ENCODE results near the gene TXLNA. TPM values are rescaled to one million over a fixed set of nuclear protein-coding genes. Genes with fewer than 3 reads are reported as not detected.
"Not testable (repeated sequence)": the region's sequence is repeated elsewhere in the genome, so short reads cannot be mapped to it uniquely, and the experiment has no call there.

Gene TXLNA
- total RNA-seq, result 10 to 100 TPM; 54.0 to 56.4 TPM
- polyA plus RNA-seq (ENCODE audit: insufficient read length in 6 of 6), result 10 to 100 TPM; 39.8 to 51.4 (median 44.6) TPM
- long read RNA-seq, donor 1, full-length matches to known transcripts, result 4 of 4 reads
- long read RNA-seq, donor 1, partial matches to known transcripts, result 0 of 4 reads
- long read RNA-seq, donor 1, other reads (novel, unspliced or antisense), result 0 of 4 reads
- long read RNA-seq, donor 2, full-length matches to known transcripts, result 6 of 6 reads
- long read RNA-seq, donor 2, partial matches to known transcripts, result 0 of 6 reads
- long read RNA-seq, donor 2, other reads (novel, unspliced or antisense), result 0 of 6 reads
- long read RNA-seq, donor 3, full-length matches to known transcripts, result 1 of 1 reads
- long read RNA-seq, donor 3, partial matches to known transcripts, result 0 of 1 reads
- long read RNA-seq, donor 3, other reads (novel, unspliced or antisense), result 0 of 1 reads
- long read RNA-seq, donor 4, full-length matches to known transcripts, result 1 of 14 reads
- long read RNA-seq, donor 4, partial matches to known transcripts, result 6 of 14 reads
- long read RNA-seq, donor 4, other reads (novel, unspliced or antisense), result 7 of 14 reads
- long read RNA-seq, donor 5, partial matches to known transcripts, result 19 of 19 reads
- long read RNA-seq, donor 5, other reads (novel, unspliced or antisense), result 0 of 19 reads
- long read RNA-seq, donor 6, result 0 reads
- long read RNA-seq, donor 7, result 0 reads
- long read RNA-seq, donor 8, full-length matches to known transcripts, result 3 of 3 reads
- long read RNA-seq, donor 8, partial matches to known transcripts, result 0 of 3 reads
- long read RNA-seq, donor 8, other reads (novel, unspliced or antisense), result 0 of 3 reads
- long read RNA-seq, donor 9, result 0 reads
- long read RNA-seq, donor 10, partial matches to known transcripts, result 1 of 6 reads
- long read RNA-seq, donor 10, other reads (novel, unspliced or antisense), result 5 of 6 reads
- long read RNA-seq, donor 11, full-length matches to known transcripts, result 2 of 2 reads
- long read RNA-seq, donor 11, partial matches to known transcripts, result 0 of 2 reads
- long read RNA-seq, donor 11, other reads (novel, unspliced or antisense), result 0 of 2 reads
- long read RNA-seq, donor 12, full-length matches to known transcripts, result 1 of 1 reads
- long read RNA-seq, donor 12, partial matches to known transcripts, result 0 of 1 reads
- long read RNA-seq, donor 12, other reads (novel, unspliced or antisense), result 0 of 1 reads

GRCh38 chr1:32179443-32180185, at the start of gene TXLNA:
TSS of gene TXLNA (plus strand) at chr1:32179675. CDS start at chr1:32180346, 671 bp downstream.
- H3K27ac ChIP-seq, result peak within 1 kb of the TSS; percentile 94 to 95
- ATAC-seq, result peak; percentile 95
- DNase-seq, result peak; percentile 87 to 99 (median 94)
- H3K27me3 ChIP-seq, result no peaks in the 10 kb centered on the region
- intact Hi-C loops (cut with DNase I), result no loop called here
- H3K9me3 ChIP-seq, result no peaks in the 10 kb centered on the region
- H3K4me3 ChIP-seq, result peak within 1 kb of the TSS; percentile 62 to 80
- peaks cover 21 to 56% of the 10 kb centered on the region in 2 donors for H3K4me1 ChIP-seq
- peaks cover 0 to 32% of the 10 kb centered on the region in 2 donors for H3K36me3 ChIP-seq
- TF ChIP-seq CTCF (IDR thresholded peaks at IDR 0.05), result no peak

- H3K27me3 ChIP-seq; H3K9me3 ChIP-seq; H3K36me3 ChIP-seq; intact Hi-C loops (cut with DNase I); H3K4me3 ChIP-seq; ATAC-seq; DNase-seq: not testable (repeated sequence)
- H3K4me1 ChIP-seq, result peaks cover 0 to 19% of the 10 kb centered on the region in 2 donors
- H3K27ac ChIP-seq, result peak overlapping the region in 1 of 2 donors; percentile 8
These were observed 45.6 kb upstream of the TXLNA start for GRCh38 chr1:32133950-32134280.

- Histone ChIP-seq H3K9me3 (no peaks in the 10 kb centered on the region), H3K27me3 (no peaks in the 10 kb centered on the region), H3K4me3 (no peak overlapping the region), H3K4me1 (peaks cover 0 to 20% of the 10 kb centered on the region in 2 donors), H3K36me3 (no peaks in the 10 kb centered on the region), H3K27ac (no peak overlapping the region)
- ATAC-seq (no peak), DNase-seq (no peak)
- TF ChIP-seq CTCF (IDR thresholded peaks at IDR 0.05), result no peak
- intact Hi-C loops (cut with DNase I), result no loop called here
These were observed 42.4 kb upstream of the TXLNA start for GRCh38 chr1:32137111-32137510.

DNA sequence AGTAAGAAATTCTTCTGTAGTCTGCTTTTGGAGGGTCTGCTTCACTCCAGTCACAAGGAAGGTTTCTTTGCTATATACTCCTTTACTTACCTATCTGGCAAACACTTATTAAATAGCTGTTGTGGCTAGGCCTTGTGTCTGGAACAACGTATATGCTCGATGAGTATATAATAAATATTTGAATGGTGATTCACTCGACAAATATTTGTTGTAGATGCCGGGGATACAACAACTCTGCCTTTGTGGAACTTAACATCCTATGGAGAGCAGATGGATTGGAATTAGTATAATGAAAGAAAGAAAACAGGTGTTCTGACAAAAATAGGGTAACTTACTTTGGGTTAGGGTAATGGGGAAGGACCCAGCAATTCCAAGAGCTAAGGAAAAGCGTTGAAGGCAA, 40.5 kb upstream of the TXLNA start:
- Histone ChIP-seq H3K36me3 (no peaks in the 10 kb centered on the region), H3K9me3 (no peaks in the 10 kb centered on the region), H3K27ac (no peak overlapping the region), H3K27me3 (no peaks in the 10 kb centered on the region), H3K4me3 (no peak overlapping the region), H3K4me1 (peaks cover 9 to 18% of the 10 kb centered on the region in 2 donors)
- DNase-seq (no peak), ATAC-seq (no peak)
- intact Hi-C loops (cut with DNase I), result no loop called here
- TF ChIP-seq CTCF (IDR thresholded peaks at IDR 0.05), result no peak

Measured in left lung (tissue), 14 donors.